NCI-H2227 (cell line): ENCODE measurements around the gene TUBGCP5.

Experiments
- DNase-seq: peaks from one replicate; lab custom pipeline; 2025; ENCODE audit not compliant: unreplicated experiment; lab: John Stamatoyannopoulos, UW

Gene TUBGCP5

GRCh38 chr15:22954798-22955543 is 84.4 kb downstream of the TUBGCP5 start:
- no peak for DNase-seq

- no peak for DNase-seq
Measured at GRCh38 chr15:22954326-22954725, 85.0 kb downstream of the TUBGCP5 start.

GRCh38 chr15:22952796-22953579 is 86.4 kb downstream of the TUBGCP5 start:
- no peak for DNase-seq

- DNase-seq, result no peak
Measured at GRCh38 chr15:22951381-22952280, 87.7 kb downstream of the TUBGCP5 start.

GRCh38 chr15:22951031-22951380 is 88.4 kb downstream of the TUBGCP5 start:
- no peak for DNase-seq

GRCh38 chr15:22950256-22950990 is 88.9 kb downstream of the TUBGCP5 start:
- DNase-seq, result no peak
